Measurements from ENCODE around the gene CAPNS1. TPM values are rescaled to one million over a fixed set of nuclear protein-coding genes. Genes with fewer than 3 reads are reported as not detected.

The CAPNS1 gene
- total RNA-seq, 1 experiment from 2014 or later, result 489 TPM

- POLR2A ChIA-PET, result no interaction called here
- no peaks in the 10 kb centered on the region for H3K4me1 Mint-ChIP-seq (ENCODE audit: low read depth, unreplicated experiment)
Observed at GRCh38 chr19:36099166-36099785, 40.6 kb upstream of the CAPNS1 start.

GRCh38 chr19:36100476-36100875 is 39.4 kb upstream of the CAPNS1 start:
- Histone ChIP-seq H3K4me3 (ENCODE audit: low read depth, low read length) (no peak overlapping the region), H3K36me3 (ENCODE audit: control insufficient read depth, insufficient read depth, low read length) (no peaks in the 10 kb centered on the region; the same call in 1 of the 2 replicates), H3K4me1 (no peaks in the 10 kb centered on the region), H3K27me3 (replicated peaks; ENCODE audit: control insufficient read depth, insufficient read depth, low read length) (no peaks in the 10 kb centered on the region), H3K9me3 (no peaks in the 10 kb centered on the region)
- no peak for DNase-seq
- BruUV-seq (replicated peaks), result no TSS peak
- ChIA-PET POLR2A (no interaction called here), CTCF (no interaction called here)
- peaks cover 42% of the 10 kb centered on the region for H3K36me3 Mint-ChIP-seq (ENCODE audit: insufficient read depth, unreplicated experiment)
- no peak overlapping the region for H3K27ac Mint-ChIP-seq (ENCODE audit: unreplicated experiment)
- H3K4me1 Mint-ChIP-seq (ENCODE audit: low read depth, unreplicated experiment), result no peaks in the 10 kb centered on the region
- H3K27me3 Mint-ChIP-seq (ENCODE audit: insufficient read depth, unreplicated experiment), result no peaks in the 10 kb centered on the region
- no peaks in the 10 kb centered on the region for H3K9me3 Mint-ChIP-seq (ENCODE audit: unreplicated experiment)
- intact Hi-C loops (cut with micrococcal nuclease; ENCODE audit: unreplicated experiment), result no loop called here
- TF ChIP-seq, protein P1, sequence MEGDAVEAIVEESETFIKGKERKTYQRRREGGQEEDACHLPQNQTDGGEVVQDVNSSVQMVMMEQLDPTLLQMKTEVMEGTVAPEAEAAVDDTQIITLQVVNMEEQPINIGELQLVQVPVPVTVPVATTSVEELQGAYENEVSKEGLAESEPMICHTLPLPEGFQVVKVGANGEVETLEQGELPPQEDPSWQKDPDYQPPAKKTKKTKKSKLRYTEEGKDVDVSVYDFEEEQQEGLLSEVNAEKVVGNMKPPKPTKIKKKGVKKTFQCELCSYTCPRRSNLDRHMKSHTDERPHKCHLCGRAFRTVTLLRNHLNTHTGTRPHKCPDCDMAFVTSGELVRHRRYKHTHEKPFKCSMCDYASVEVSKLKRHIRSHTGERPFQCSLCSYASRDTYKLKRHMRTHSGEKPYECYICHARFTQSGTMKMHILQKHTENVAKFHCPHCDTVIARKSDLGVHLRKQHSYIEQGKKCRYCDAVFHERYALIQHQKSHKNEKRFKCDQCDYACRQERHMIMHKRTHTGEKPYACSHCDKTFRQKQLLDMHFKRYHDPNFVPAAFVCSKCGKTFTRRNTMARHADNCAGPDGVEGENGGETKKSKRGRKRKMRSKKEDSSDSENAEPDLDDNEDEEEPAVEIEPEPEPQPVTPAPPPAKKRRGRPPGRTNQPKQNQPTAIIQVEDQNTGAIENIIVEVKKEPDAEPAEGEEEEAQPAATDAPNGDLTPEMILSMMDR (IDR thresholded peaks at IDR 0.05; ENCODE audit: insufficient read depth in 1 of 2, low read depth in 1 of 2, low read length in 1 of 2, severe bottlenecking in 1 of 2, unreplicated experiment in 1 of 2), result no peak
- no peak overlapping the region for H3K4me3 Mint-ChIP-seq (ENCODE audit: unreplicated experiment)

More at GRCh38 chr19:36099166-36099785, 40.6 kb upstream of the CAPNS1 start:
- TF ChIP-seq, protein P1 (IDR thresholded peaks at IDR 0.05; ENCODE audit: insufficient read depth in 1 of 2, low read depth in 1 of 2, low read length in 1 of 2, severe bottlenecking in 1 of 2, unreplicated experiment in 1 of 2), result no peak
- Mint-ChIP-seq H3K9me3 (ENCODE audit: unreplicated experiment) (no peaks in the 10 kb centered on the region), H3K27me3 (ENCODE audit: insufficient read depth, unreplicated experiment) (no peaks in the 10 kb centered on the region), H3K36me3 (ENCODE audit: insufficient read depth, unreplicated experiment) (peaks cover 51% of the 10 kb centered on the region), H3K4me3 (ENCODE audit: unreplicated experiment) (no peak overlapping the region), H3K27ac (ENCODE audit: unreplicated experiment) (no peak overlapping the region)
- no peak for DNase-seq
- no peak overlapping the region for H3K4me3 ChIP-seq (ENCODE audit: low read depth, low read length)
- H3K36me3 ChIP-seq (ENCODE audit: control insufficient read depth, insufficient read depth, low read length), result no peaks in the 10 kb centered on the region; the same call in 1 of the 2 replicates
- no peaks in the 10 kb centered on the region for H3K4me1 ChIP-seq
- CTCF ChIA-PET, result no interaction called here
- no peaks in the 10 kb centered on the region for H3K9me3 ChIP-seq
- no peaks in the 10 kb centered on the region for H3K27me3 ChIP-seq (replicated peaks; ENCODE audit: control insufficient read depth, insufficient read depth, low read length)
- intact Hi-C loops (cut with micrococcal nuclease; ENCODE audit: unreplicated experiment), result no loop called here
- no TSS peak for BruUV-seq (replicated peaks)

- no peak for DNase-seq
- no TSS peak for BruUV-seq (replicated peaks)
- Mint-ChIP-seq H3K4me3 (ENCODE audit: unreplicated experiment) (no peak overlapping the region), H3K27ac (ENCODE audit: unreplicated experiment) (no peak overlapping the region), H3K9me3 (ENCODE audit: unreplicated experiment) (no peaks in the 10 kb centered on the region), H3K4me1 (ENCODE audit: low read depth, unreplicated experiment) (no peaks in the 10 kb centered on the region), H3K36me3 (ENCODE audit: insufficient read depth, unreplicated experiment) (peaks cover 35% of the 10 kb centered on the region), H3K27me3 (ENCODE audit: insufficient read depth, unreplicated experiment) (no peaks in the 10 kb centered on the region)
- TF ChIP-seq, protein P1 (IDR thresholded peaks at IDR 0.05; ENCODE audit: insufficient read depth in 1 of 2, low read depth in 1 of 2, low read length in 1 of 2, severe bottlenecking in 1 of 2, unreplicated experiment in 1 of 2), result no peak
- H3K4me1 ChIP-seq, result no peaks in the 10 kb centered on the region
- H3K4me3 ChIP-seq (ENCODE audit: low read depth, low read length), result no peak overlapping the region
- ChIA-PET CTCF (interaction anchor here (0.8 kb wide), 1 partner anchor 41 kb away, joined by 3 read pairs; no protein-coding TSS in a partner anchor), POLR2A (no interaction called here)
- H3K9me3 ChIP-seq, result no peaks in the 10 kb centered on the region
- intact Hi-C loops (cut with micrococcal nuclease; ENCODE audit: unreplicated experiment), result no loop called here
- H3K27me3 ChIP-seq (replicated peaks; ENCODE audit: control insufficient read depth, insufficient read depth, low read length), result no peaks in the 10 kb centered on the region
- no peaks in the 10 kb centered on the region; the same call in 1 of the 2 replicates for H3K36me3 ChIP-seq (ENCODE audit: control insufficient read depth, insufficient read depth, low read length)
Observed at GRCh38 chr19:36101550-36102327, 38.1 kb upstream of the CAPNS1 start.
